GM06990 (cell line): ENCODE results near the gene CLSTN1.

Experiments
- DNase-seq: peaks from one replicate; pipeline ENCODE4 v3.0.0-alpha.2; 2011; ENCODE audit not compliant: insufficient read length; ENCODE audit errors: extremely low read depth
- H3K27me3 ChIP-seq: replicated peaks from 2 replicates; pipeline ENCODE4 v1.6.0; 2011; ENCODE audit warnings: low read length; ENCODE audit not compliant: control insufficient read depth, insufficient read depth
- H3K36me3 ChIP-seq: 2 replicates; pipeline ENCODE4 v1.5.1; 2011; ENCODE audit warnings: low read length; ENCODE audit not compliant: control insufficient read depth, insufficient read depth
- H3K4me3 ChIP-seq: replicated peaks from 2 replicates; pipeline ENCODE4 v1.5.1; 2011; ENCODE audit warnings: low read depth, mild to moderate bottlenecking, control low read depth, low read length
- TF ChIP-seq, protein P1 (sequence below): IDR thresholded peaks from 2 replicates; pipeline ENCODE4 v1.5.1; 2011; ENCODE audit warnings: low read length, control low read depth, mild to moderate bottlenecking, inconsistent platforms; ENCODE audit not compliant: insufficient read depth, poor library complexity, severe bottlenecking

The CLSTN1 gene

DNA sequence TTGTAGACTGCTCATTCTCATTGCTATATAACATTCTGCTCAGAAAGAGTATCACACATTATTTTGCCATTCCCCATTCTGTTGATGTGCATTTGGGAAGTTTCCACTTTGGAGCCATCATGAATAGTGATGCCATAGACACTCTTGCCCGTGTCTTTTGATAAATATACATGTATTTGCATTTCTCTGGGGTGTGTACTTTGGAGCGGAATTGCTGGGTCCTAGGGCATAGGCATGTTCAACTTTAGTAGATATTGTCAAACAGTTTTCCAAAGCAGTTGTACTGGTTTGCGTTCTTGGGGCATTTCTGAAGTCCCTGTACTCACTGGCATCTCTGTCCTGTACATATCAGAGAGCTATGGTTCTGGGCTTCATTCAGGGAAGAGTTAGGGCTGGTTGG is 120.1 kb downstream of the CLSTN1 start:
- no peaks in the 10 kb centered on the region for H3K27me3 ChIP-seq
- no peak for DNase-seq
- H3K4me3 ChIP-seq = no peak overlapping the region
- peaks cover 17% of the 10 kb centered on the region for H3K36me3 ChIP-seq
- TF ChIP-seq, protein P1, sequence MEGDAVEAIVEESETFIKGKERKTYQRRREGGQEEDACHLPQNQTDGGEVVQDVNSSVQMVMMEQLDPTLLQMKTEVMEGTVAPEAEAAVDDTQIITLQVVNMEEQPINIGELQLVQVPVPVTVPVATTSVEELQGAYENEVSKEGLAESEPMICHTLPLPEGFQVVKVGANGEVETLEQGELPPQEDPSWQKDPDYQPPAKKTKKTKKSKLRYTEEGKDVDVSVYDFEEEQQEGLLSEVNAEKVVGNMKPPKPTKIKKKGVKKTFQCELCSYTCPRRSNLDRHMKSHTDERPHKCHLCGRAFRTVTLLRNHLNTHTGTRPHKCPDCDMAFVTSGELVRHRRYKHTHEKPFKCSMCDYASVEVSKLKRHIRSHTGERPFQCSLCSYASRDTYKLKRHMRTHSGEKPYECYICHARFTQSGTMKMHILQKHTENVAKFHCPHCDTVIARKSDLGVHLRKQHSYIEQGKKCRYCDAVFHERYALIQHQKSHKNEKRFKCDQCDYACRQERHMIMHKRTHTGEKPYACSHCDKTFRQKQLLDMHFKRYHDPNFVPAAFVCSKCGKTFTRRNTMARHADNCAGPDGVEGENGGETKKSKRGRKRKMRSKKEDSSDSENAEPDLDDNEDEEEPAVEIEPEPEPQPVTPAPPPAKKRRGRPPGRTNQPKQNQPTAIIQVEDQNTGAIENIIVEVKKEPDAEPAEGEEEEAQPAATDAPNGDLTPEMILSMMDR = no peak

DNA sequence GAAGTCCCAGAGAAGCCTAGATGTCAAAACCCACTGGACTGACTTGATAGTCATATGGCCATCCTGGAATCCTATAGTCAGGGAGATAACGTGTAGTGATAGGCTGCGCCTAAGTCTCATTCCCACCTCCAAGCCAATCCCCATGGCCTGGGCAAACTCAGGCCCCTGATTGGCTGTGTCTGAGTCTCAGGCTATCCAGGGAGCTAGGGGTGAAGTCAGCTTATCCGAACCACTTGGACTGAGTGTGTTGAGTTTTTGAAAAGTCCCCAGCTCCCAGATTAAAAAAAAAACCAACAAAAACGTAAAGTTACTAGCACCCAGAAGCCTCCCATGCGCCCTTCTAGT is 120.6 kb downstream of the CLSTN1 start:
- H3K27me3 ChIP-seq = no peaks in the 10 kb centered on the region
- TF ChIP-seq, protein P1 = no peak
- H3K36me3 ChIP-seq = peaks cover 17% of the 10 kb centered on the region
- H3K4me3 ChIP-seq = no peak overlapping the region
- no peak for DNase-seq

DNA sequence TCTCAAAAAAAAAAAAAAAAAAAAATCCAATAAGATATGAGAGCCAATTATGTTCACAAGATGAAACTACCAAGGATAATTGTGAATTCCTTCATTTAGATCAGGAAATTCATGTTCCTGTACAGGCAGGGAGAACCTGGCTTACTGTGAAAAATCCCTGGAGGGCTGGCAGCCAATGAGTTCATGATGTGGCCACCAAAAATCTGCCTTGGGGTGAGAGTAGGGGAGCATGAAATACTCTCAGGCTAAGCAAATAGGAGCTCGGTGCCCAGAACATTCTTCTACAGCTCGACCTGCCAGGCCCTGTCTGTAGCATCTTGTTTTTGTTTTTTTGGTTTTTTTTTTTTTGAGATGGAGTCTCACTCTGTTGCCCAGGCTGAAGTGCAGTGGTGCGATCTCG is 122.1 kb downstream of the CLSTN1 start:
- TF ChIP-seq, protein P1 = no peak
- H3K36me3 ChIP-seq = peaks cover 13% of the 10 kb centered on the region
- no peaks in the 10 kb centered on the region for H3K27me3 ChIP-seq
- H3K4me3 ChIP-seq = no peak overlapping the region
- DNase-seq = no peak

DNA sequence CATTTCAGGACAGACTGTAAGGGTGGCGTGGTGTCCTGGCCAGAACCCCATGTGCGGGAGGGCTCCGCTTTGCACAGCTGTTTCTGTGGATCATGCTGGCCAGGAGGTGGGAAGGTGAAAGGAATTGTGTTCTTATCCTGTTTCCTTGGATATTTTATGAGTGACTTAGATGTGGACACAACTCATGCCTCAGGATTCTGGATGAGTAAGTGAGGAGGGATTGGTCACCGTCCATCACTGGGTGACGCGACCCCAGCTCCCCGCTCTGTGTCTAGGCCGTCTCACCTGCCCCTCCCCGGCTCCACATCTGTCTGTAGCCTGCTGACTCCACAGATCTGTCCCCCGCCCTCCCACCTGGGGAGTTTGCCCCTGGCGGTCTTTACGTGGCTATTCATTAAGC is 123.4 kb downstream of the CLSTN1 start:
- TF ChIP-seq, protein P1 = no peak
- DNase-seq = no peak
- Histone ChIP-seq H3K27me3 (no peaks in the 10 kb centered on the region), H3K36me3 (peaks cover 13% of the 10 kb centered on the region), H3K4me3 (no peak overlapping the region)

DNA sequence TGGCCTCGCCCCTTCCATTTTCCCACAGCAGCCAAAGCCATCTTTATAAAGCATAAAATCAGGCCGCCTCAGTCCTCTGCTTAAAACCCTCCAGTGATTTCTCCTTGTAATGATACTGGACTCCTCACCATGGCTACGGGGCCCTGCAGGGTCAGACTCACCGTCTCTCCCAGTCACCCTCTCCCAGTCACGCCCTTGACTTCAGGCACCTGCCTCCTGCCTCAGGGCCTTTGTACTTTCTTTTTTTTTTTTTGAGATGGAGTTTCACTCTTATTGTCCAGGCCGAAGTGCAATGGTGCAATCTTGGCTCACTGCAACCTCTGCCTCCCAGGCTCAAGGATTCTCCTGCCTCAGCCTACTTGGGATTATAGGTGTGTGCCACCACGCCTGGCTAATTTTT is 124.4 kb downstream of the CLSTN1 start:
- no peak overlapping the region for H3K4me3 ChIP-seq
- TF ChIP-seq, protein P1 = no peak
- peaks cover 13% of the 10 kb centered on the region for H3K36me3 ChIP-seq
- no peaks in the 10 kb centered on the region for H3K27me3 ChIP-seq
- no peak for DNase-seq

DNA sequence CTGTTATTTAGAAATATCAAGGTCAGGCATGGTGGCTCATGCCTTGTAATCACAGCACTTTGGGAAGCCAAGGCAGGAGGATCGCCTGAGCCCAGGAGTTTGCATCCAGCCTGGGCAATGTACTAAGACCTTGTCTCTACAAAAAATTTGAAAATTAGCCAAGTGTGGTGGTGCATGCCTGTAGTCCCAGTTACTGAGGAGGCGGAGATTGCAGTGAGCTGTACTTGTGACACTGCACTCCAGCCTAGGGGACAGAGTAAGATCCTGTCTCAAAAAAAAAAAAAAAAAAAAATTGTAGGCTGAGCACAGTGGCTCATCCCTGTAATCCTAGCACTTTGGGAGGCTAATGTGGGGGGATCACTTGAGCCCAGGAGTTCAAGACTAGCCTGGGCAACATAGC is 127.0 kb downstream of the CLSTN1 start:
- TF ChIP-seq, protein P1 = no peak
- DNase-seq = no peak
- H3K4me3 ChIP-seq = no peak overlapping the region
- H3K27me3 ChIP-seq = no peaks in the 10 kb centered on the region
- peaks cover 12% of the 10 kb centered on the region for H3K36me3 ChIP-seq
